Mammary epithelial cell (primary cell): ENCODE measurements around the gene RAD51.
"Not testable (repeated sequence)": the region's sequence is repeated elsewhere in the genome, so short reads cannot be mapped to it uniquely, and the experiment has no call there.

Experiments used
- CTCF ChIP-seq, 2 donors: IDR thresholded peaks in 1 of 2; conservative IDR thresholded peaks in 1 of 2; 2 replicates each; pipeline ENCODE4 v1.5.1; 2011 to 2012; ENCODE audit warnings: inconsistent platforms in 2 of 2, low read length in 2 of 2, mild to moderate bottlenecking in 2 of 2, control low read depth in 1 of 2, low read depth in 1 of 2; ENCODE audit not compliant: insufficient read depth in 1 of 2; ENCODE audit errors: extremely low read depth in 1 of 2
- EZH2 ChIP-seq: IDR thresholded peaks from 2 replicates; pipeline ENCODE4 v1.6.1; 2012; ENCODE audit warnings: low read length, inconsistent platforms, borderline replicate concordance

- not testable (repeated sequence) for TF ChIP-seq EZH2; CTCF (conservative IDR thresholded peaks at IDR 0.05 in 1 of 2, IDR thresholded peaks at IDR 0.05 in 1 of 2; ENCODE audit: extremely low read depth in 1 of 2, insufficient read depth in 1 of 2, low read depth in 1 of 2, low read length in 2 of 2)
Observed at GRCh38 chr15:40676290-40676689, 18.7 kb upstream of the RAD51 start.
